WTC11 (cell line): Measurements from ENCODE around the gene TOP2A. TPM values are rescaled to one million over a fixed set of nuclear protein-coding genes. Genes with fewer than 3 reads are reported as not detected.
A peak's percentile ranks its signal among the peaks of the same experiment; 100 is the strongest.

Source experiments
- ATAC-seq: fragments of 200-7000 bp; cut with Tn5 transposase; 2 replicates; pipeline ENCODE4 v1.10.0; 2021; ENCODE audit warnings: mild to moderate bottlenecking, moderate library complexity
- CTCF ChIA-PET: fragments of 300-600 bp; sonication (Branson Sonifier 250); formaldehyde crosslinking; loops from one replicate; lab custom pipeline; 2021; ENCODE audit warnings: antibody characterized with exemption; lab: Charles Lee
- POLR2A ChIA-PET: fragments of 350-600 bp; sonication (Branson Sonifier 250); formaldehyde crosslinking; loops from one replicate; lab custom pipeline; 2021; ENCODE audit warnings: antibody characterized with exemption; lab: Charles Lee
- DNase-seq: peaks from one replicate; pipeline ENCODE4 v3.0.0; 2021; ENCODE audit warnings: low spot score
- H3K27ac Mint-ChIP-seq: 2 replicates; pipeline ENCODE4 v1.8.0; 2021; ENCODE audit warnings: mixed read lengths
- H3K27me3 Mint-ChIP-seq: 2 replicates; pipeline ENCODE4 v1.8.0; 2021; ENCODE audit warnings: low read depth, mild to moderate bottlenecking, moderate library complexity, mixed read lengths
- H3K36me3 Mint-ChIP-seq: 2 replicates; pipeline ENCODE4 v1.8.0; 2021; ENCODE audit warnings: mixed read lengths
- H3K4me1 Mint-ChIP-seq: 2 replicates; pipeline ENCODE4 v1.8.0; 2022; ENCODE audit warnings: mixed read lengths
- H3K4me3 Mint-ChIP-seq: 2 replicates; pipeline ENCODE4 v1.8.0; 2021; ENCODE audit warnings: mild to moderate bottlenecking, moderate library complexity, mixed read lengths
- H3K9me3 Mint-ChIP-seq: 2 replicates; pipeline ENCODE4 v1.8.0; 2021; ENCODE audit warnings: mixed read lengths
- AR ChIP-seq: fragments of 250-450 bp; sonication (Bioruptor Pico); IDR thresholded peaks from 2 replicates; pipeline ENCODE4 v1.9.0; 2021; ENCODE audit warnings: mild to moderate bottlenecking
- CREB1 ChIP-seq: sonication (generic); formaldehyde crosslinking; IDR thresholded peaks from 2 replicates; pipeline ENCODE4 v1.8.0; 2023; ENCODE audit warnings: mild to moderate bottlenecking, missing genetic modification reagents
- ELF4 ChIP-seq: sonication (generic); formaldehyde crosslinking; IDR thresholded peaks from 2 replicates; pipeline ENCODE4 v1.8.1; 2022; ENCODE audit warnings: low read depth, mild to moderate bottlenecking, moderate library complexity, missing genetic modification reagents
- EMX1 ChIP-seq: fragments of 250-450 bp; sonication (Bioruptor Pico); IDR thresholded peaks from 2 replicates; pipeline ENCODE4 v1.8.0; 2021; ENCODE audit warnings: mild to moderate bottlenecking
- ERG ChIP-seq: fragments of 250-450 bp; sonication (Bioruptor Pico); IDR thresholded peaks from 2 replicates; pipeline ENCODE4 v1.8.0; 2021; ENCODE audit warnings: mild to moderate bottlenecking
- FOXK1 ChIP-seq: sonication (generic); formaldehyde crosslinking; IDR thresholded peaks from 2 replicates; pipeline ENCODE4 v1.8.0; 2022; ENCODE audit warnings: mild to moderate bottlenecking, moderate library complexity, missing genetic modification reagents
- GABPB1 ChIP-seq: sonication (generic); formaldehyde crosslinking; IDR thresholded peaks from 2 replicates; pipeline ENCODE4 v1.8.1; 2023; ENCODE audit warnings: mild to moderate bottlenecking, missing genetic modification reagents
- GTF2I ChIP-seq: fragments of 250-450 bp; sonication (Bioruptor Pico); conservative IDR thresholded peaks from 2 replicates; pipeline ENCODE4 v1.4.0; 2021; ENCODE audit warnings: mild to moderate bottlenecking
- IRF2 ChIP-seq: sonication (generic); formaldehyde crosslinking; IDR thresholded peaks from 2 replicates; pipeline ENCODE4 v1.8.0; 2022; ENCODE audit warnings: low read depth, missing genetic modification reagents, borderline replicate concordance
- NFATC4 ChIP-seq: fragments of 250-450 bp; sonication (Bioruptor Pico); IDR thresholded peaks from 2 replicates; pipeline ENCODE4 v1.9.0; 2021; ENCODE audit warnings: mild to moderate bottlenecking
- NFYB ChIP-seq: sonication (generic); formaldehyde crosslinking; conservative IDR thresholded peaks from 2 replicates; pipeline ENCODE4 v1.8.0; 2022; ENCODE audit warnings: low read depth, missing genetic modification reagents
- SMAD3 ChIP-seq: sonication (generic); formaldehyde crosslinking; IDR thresholded peaks from 2 replicates; pipeline ENCODE4 v1.8.0; 2022; ENCODE audit warnings: missing genetic modification reagents, mild to moderate bottlenecking, borderline replicate concordance
- SMAD4 ChIP-seq: sonication (generic); formaldehyde crosslinking; IDR thresholded peaks from 2 replicates; pipeline ENCODE4 v1.8.0; 2022; ENCODE audit warnings: mild to moderate bottlenecking, missing genetic modification reagents
- SP1 ChIP-seq: sonication (generic); formaldehyde crosslinking; conservative IDR thresholded peaks from 2 replicates; pipeline ENCODE4 v1.8.1; 2022; ENCODE audit warnings: missing genetic modification reagents
- ZBTB43 ChIP-seq: sonication (generic); formaldehyde crosslinking; IDR thresholded peaks from 2 replicates; pipeline ENCODE4 v1.8.1; 2023; ENCODE audit warnings: mild to moderate bottlenecking, missing genetic modification reagents
- ZNF121 ChIP-seq: sonication (generic); formaldehyde crosslinking; IDR thresholded peaks from 2 replicates; pipeline ENCODE4 v1.8.0; 2023; ENCODE audit warnings: missing genetic modification reagents
- ZNF396 ChIP-seq: fragments of 250-450 bp; sonication (Bioruptor Pico); IDR thresholded peaks from 2 replicates; pipeline ENCODE4 v1.8.0; 2021; ENCODE audit warnings: mild to moderate bottlenecking, moderate library complexity, borderline replicate concordance
- total RNA-seq: library from RNA; stranded (reverse); gene quantifications from 3 replicates; pipeline ENCODE4 v1.2.3, GENCODE V29; 2021
- TF ChIP-seq, protein P1 (sequence below): sonication (generic); formaldehyde crosslinking; IDR thresholded peaks from 2 replicates; pipeline ENCODE4 v1.8.1; 2023; ENCODE audit warnings: mild to moderate bottlenecking, missing genetic modification reagents, moderate library complexity
- TF ChIP-seq, protein P2 (sequence below): sonication (generic); formaldehyde crosslinking; IDR thresholded peaks from 2 replicates; pipeline ENCODE4 v1.8.0; 2022; ENCODE audit warnings: mild to moderate bottlenecking, missing genetic modification reagents
- TF ChIP-seq, protein P3 (sequence below): sonication (generic); formaldehyde crosslinking; IDR thresholded peaks from 2 replicates; pipeline ENCODE4 v1.8.0; 2022; ENCODE audit warnings: mild to moderate bottlenecking, missing genetic modification reagents
- TF ChIP-seq, protein P4 (sequence below): sonication (generic); formaldehyde crosslinking; IDR thresholded peaks from 2 replicates; pipeline ENCODE4 v1.8.0; 2023; ENCODE audit warnings: missing genetic modification reagents, mild to moderate bottlenecking, borderline replicate concordance

Gene TOP2A
- total RNA-seq, 1 experiment from 2014 or later, result 307 TPM

- TF ChIP-seq NFYB (no peak), SMAD3 (CRISPR knock-in tag) (no peak), NFATC4 (no peak), CREB1 (CRISPR knock-in tag) (no peak), ZNF121 (no peak), ELF4 (CRISPR knock-in tag) (no peak), IRF2 (no peak)
- TF ChIP-seq, protein P1, sequence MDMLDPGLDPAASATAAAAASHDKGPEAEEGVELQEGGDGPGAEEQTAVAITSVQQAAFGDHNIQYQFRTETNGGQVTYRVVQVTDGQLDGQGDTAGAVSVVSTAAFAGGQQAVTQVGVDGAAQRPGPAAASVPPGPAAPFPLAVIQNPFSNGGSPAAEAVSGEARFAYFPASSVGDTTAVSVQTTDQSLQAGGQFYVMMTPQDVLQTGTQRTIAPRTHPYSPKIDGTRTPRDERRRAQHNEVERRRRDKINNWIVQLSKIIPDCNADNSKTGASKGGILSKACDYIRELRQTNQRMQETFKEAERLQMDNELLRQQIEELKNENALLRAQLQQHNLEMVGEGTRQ (CRISPR knock-in tag), result no peak
- TF ChIP-seq, protein P2, sequence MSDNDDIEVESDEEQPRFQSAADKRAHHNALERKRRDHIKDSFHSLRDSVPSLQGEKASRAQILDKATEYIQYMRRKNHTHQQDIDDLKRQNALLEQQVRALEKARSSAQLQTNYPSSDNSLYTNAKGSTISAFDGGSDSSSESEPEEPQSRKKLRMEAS, result no peak
- POLR2A ChIA-PET, result interaction anchor here (1.8 kb wide), 1 partner anchor 33 kb away, joined by 5 read pairs; the partner anchor contains the start of gene RARA
- ATAC-seq, result no peak
- H3K9me3 Mint-ChIP-seq, result no peaks in the 10 kb centered on the region
- no peaks in the 10 kb centered on the region for H3K36me3 Mint-ChIP-seq
- peaks cover 56% of the 10 kb centered on the region for H3K27me3 Mint-ChIP-seq
- CTCF ChIA-PET, result interaction anchor here (0.6 to 5.0 kb wide), 6 partner anchors 12 to 39 kb away, joined by 3 to 56 read pairs (median 19); no protein-coding TSS in a partner anchor
- peaks cover 49% of the 10 kb centered on the region for H3K4me1 Mint-ChIP-seq
- no peak overlapping the region for H3K27ac Mint-ChIP-seq
- no peak for DNase-seq
- H3K4me3 Mint-ChIP-seq, result peak overlapping the region; percentile 76
These were observed 75.0 kb downstream of the TOP2A start for GRCh38 chr17:40342504-40343218.

DNA sequence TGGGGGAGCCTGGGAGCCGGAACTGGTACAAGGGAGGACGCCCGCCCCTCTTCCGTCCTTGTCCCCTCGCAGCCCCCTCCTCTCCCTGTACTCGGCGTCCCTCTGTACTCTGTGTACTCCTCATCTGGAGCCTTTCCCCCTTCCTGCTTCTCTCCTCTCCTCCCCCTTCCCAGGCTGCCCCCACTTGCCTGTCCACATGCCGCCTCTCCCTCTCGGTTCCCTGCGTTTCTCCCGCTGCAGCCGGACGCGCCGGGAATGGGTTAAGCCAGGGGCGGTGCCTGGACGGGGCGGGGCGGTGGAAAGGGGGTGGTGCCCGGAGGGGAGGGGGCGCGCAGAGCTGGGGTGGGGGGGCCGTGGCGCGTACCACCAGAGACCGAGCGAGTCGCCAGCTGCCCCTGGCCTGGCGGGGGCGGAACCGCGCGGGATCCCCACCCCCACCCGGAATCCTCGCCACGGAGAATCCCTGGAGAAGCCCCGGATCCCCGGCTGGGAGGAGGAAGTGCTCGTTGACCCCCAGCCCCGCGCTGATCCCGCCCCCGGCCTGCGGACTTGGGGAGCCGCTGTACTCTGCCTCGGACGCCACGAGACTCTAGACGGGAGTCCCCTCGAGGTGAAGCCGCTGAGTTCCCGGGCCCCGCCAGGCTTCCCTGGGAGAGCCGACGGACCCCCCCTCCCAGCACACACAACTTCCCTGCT, 75.7 kb downstream of the TOP2A start:
- TF ChIP-seq ZBTB43 (CRISPR knock-in tag) (no peak), SP1 (CRISPR knock-in tag) (peak; percentile 43; the same call in 1 of the 2 replicates), GTF2I (CRISPR knock-in tag) (no peak), ZNF396 (no peak), GABPB1 (no peak), ERG (no peak), AR (no peak), FOXK1 (CRISPR knock-in tag) (0 out of 2 replicates have a peak, but pooled peaks have one; percentile 27), SMAD4 (CRISPR knock-in tag) (no peak), EMX1 (no peak)
- TF ChIP-seq, protein P2, result no peak
- TF ChIP-seq, protein P3, sequence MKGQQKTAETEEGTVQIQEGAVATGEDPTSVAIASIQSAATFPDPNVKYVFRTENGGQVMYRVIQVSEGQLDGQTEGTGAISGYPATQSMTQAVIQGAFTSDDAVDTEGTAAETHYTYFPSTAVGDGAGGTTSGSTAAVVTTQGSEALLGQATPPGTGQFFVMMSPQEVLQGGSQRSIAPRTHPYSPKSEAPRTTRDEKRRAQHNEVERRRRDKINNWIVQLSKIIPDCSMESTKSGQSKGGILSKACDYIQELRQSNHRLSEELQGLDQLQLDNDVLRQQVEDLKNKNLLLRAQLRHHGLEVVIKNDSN, result no peak
- TF ChIP-seq, protein P4, sequence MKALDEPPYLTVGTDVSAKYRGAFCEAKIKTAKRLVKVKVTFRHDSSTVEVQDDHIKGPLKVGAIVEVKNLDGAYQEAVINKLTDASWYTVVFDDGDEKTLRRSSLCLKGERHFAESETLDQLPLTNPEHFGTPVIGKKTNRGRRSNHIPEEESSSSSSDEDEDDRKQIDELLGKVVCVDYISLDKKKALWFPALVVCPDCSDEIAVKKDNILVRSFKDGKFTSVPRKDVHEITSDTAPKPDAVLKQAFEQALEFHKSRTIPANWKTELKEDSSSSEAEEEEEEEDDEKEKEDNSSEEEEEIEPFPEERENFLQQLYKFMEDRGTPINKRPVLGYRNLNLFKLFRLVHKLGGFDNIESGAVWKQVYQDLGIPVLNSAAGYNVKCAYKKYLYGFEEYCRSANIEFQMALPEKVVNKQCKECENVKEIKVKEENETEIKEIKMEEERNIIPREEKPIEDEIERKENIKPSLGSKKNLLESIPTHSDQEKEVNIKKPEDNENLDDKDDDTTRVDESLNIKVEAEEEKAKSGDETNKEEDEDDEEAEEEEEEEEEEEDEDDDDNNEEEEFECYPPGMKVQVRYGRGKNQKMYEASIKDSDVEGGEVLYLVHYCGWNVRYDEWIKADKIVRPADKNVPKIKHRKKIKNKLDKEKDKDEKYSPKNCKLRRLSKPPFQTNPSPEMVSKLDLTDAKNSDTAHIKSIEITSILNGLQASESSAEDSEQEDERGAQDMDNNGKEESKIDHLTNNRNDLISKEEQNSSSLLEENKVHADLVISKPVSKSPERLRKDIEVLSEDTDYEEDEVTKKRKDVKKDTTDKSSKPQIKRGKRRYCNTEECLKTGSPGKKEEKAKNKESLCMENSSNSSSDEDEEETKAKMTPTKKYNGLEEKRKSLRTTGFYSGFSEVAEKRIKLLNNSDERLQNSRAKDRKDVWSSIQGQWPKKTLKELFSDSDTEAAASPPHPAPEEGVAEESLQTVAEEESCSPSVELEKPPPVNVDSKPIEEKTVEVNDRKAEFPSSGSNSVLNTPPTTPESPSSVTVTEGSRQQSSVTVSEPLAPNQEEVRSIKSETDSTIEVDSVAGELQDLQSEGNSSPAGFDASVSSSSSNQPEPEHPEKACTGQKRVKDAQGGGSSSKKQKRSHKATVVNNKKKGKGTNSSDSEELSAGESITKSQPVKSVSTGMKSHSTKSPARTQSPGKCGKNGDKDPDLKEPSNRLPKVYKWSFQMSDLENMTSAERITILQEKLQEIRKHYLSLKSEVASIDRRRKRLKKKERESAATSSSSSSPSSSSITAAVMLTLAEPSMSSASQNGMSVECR (CRISPR knock-in tag), result no peak
- Mint-ChIP-seq H3K4me1 (peaks cover 42% of the 10 kb centered on the region), H3K4me3 (peak overlapping the region; percentile 76), H3K36me3 (no peaks in the 10 kb centered on the region), H3K27me3 (peaks cover 63% of the 10 kb centered on the region), H3K9me3 (no peaks in the 10 kb centered on the region), H3K27ac (no peak overlapping the region)
- ChIA-PET POLR2A (interaction anchor here (1.8 kb wide), 1 partner anchor 33 kb away, joined by 5 read pairs; the partner anchor contains the start of gene RARA), CTCF (interaction anchor here (0.6 to 5.0 kb wide), 4 partner anchors 13 to 38 kb away, joined by 3 to 32 read pairs (median 6); no protein-coding TSS in a partner anchor)
- DNase-seq, result peak; percentile 82
- ATAC-seq, result peak; percentile 46
